Brain microvascular endothelial cell (primary cell): ENCODE results near the gene TRPM2.

Source experiments
- DNase-seq: peaks from one replicate; pipeline ENCODE4 v3.0.0-alpha.2; 2020
- H3K27ac ChIP-seq: fragments of 250-450 bp; sonication (Bioruptor Pico); 2 replicates; pipeline ENCODE4 v1.5.1; 2020; ENCODE audit warnings: mild to moderate bottlenecking, moderate library complexity
- H3K27me3 ChIP-seq: fragments of 250-450 bp; sonication (Bioruptor Pico); replicated peaks from 2 replicates; pipeline ENCODE4 v1.5.1; 2020; ENCODE audit warnings: mild to moderate bottlenecking
- H3K36me3 ChIP-seq: fragments of 250-450 bp; sonication (Bioruptor Pico); replicated peaks from 2 replicates; pipeline ENCODE4 v1.5.1; 2020; ENCODE audit warnings: mild to moderate bottlenecking
- H3K4me3 ChIP-seq: 2 replicates; pipeline ENCODE4 v1.5.1; 2011; ENCODE audit warnings: low read depth, mild to moderate bottlenecking, control low read depth, low read length, moderate library complexity
- in situ Hi-C: cut with HindIII; loops from 2 replicates; pipeline ENCODE4 v1.10.0; 2017; ENCODE audit warnings: low sequenced_read_pairs, low pct_ligation_motif_present
- TF ChIP-seq, protein P1 (sequence below): IDR thresholded peaks from 2 replicates; pipeline ENCODE4 v1.5.1; 2011; ENCODE audit warnings: low read depth, mild to moderate bottlenecking, moderate library complexity, low read length, control low read depth, inconsistent platforms; ENCODE audit errors: missing control alignments

The TRPM2 gene

GRCh38 chr21:44344541-44345183 is 8.8 kb upstream of the TRPM2 start:
- Histone ChIP-seq H3K27ac (no peak overlapping the region), H3K27me3 (peaks cover 13% of the 10 kb centered on the region), H3K4me3 (no peak overlapping the region), H3K36me3 (no peaks in the 10 kb centered on the region)
- TF ChIP-seq, protein P1, sequence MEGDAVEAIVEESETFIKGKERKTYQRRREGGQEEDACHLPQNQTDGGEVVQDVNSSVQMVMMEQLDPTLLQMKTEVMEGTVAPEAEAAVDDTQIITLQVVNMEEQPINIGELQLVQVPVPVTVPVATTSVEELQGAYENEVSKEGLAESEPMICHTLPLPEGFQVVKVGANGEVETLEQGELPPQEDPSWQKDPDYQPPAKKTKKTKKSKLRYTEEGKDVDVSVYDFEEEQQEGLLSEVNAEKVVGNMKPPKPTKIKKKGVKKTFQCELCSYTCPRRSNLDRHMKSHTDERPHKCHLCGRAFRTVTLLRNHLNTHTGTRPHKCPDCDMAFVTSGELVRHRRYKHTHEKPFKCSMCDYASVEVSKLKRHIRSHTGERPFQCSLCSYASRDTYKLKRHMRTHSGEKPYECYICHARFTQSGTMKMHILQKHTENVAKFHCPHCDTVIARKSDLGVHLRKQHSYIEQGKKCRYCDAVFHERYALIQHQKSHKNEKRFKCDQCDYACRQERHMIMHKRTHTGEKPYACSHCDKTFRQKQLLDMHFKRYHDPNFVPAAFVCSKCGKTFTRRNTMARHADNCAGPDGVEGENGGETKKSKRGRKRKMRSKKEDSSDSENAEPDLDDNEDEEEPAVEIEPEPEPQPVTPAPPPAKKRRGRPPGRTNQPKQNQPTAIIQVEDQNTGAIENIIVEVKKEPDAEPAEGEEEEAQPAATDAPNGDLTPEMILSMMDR: no peak
- in situ Hi-C loops: no loop called here
- no peak for DNase-seq

DNA sequence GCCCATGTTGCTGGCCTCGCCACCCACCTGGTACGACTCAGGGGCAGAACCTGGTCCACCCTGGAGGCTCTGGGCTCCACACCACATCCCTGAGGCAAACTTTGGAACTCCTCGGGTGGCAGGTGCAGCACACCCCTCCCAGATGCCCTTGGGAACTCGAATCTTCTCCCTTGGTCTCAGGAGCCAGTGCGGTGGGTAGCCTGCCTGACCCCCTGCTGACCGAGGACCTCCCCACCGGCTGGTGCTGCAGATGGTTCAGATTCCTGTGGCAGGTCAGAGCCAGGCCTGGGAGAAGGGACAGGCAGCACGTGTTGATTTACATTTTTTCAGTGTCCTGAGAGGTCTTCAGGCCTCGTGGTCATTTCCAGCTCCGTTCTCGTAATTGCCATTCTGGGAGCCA is 7.9 kb upstream of the TRPM2 start:
- no peak overlapping the region for H3K4me3 ChIP-seq
- TF ChIP-seq, protein P1: no peak
- no peaks in the 10 kb centered on the region for H3K36me3 ChIP-seq
- in situ Hi-C loops: no loop called here
- no peak overlapping the region for H3K27ac ChIP-seq
- peaks cover 17% of the 10 kb centered on the region for H3K27me3 ChIP-seq
- DNase-seq: no peak

GRCh38 chr21:44347911-44348451 is 5.4 kb upstream of the TRPM2 start:
- H3K4me3 ChIP-seq: no peak overlapping the region
- in situ Hi-C loops: no loop called here

GRCh38 chr21:44348861-44349260 is 4.6 kb upstream of the TRPM2 start:
- in situ Hi-C loops: no loop called here
- Histone ChIP-seq H3K36me3 (no peaks in the 10 kb centered on the region), H3K4me3 (no peak overlapping the region), H3K27me3 (peaks cover 30% of the 10 kb centered on the region), H3K27ac (no peak overlapping the region)
- TF ChIP-seq, protein P1: no peak
- DNase-seq: no peak

More at GRCh38 chr21:44347911-44348451, 5.4 kb upstream of the TRPM2 start:
- H3K27me3 ChIP-seq: peaks cover 30% of the 10 kb centered on the region
- no peaks in the 10 kb centered on the region for H3K36me3 ChIP-seq
- TF ChIP-seq, protein P1: no peak
- DNase-seq: no peak
- H3K27ac ChIP-seq: no peak overlapping the region

- H3K27me3 ChIP-seq: peaks cover 31% of the 10 kb centered on the region
- in situ Hi-C loops: no loop called here
Measured at GRCh38 chr21:44349416-44349846, 4.0 kb upstream of the TRPM2 start.

More at GRCh38 chr21:44349416-44349846, 4.0 kb upstream of the TRPM2 start:
- no peak overlapping the region for H3K4me3 ChIP-seq
- H3K27ac ChIP-seq: no peak overlapping the region
- TF ChIP-seq, protein P1: no peak
- DNase-seq: no peak
- H3K36me3 ChIP-seq: no peaks in the 10 kb centered on the region
